Measurements from ENCODE around the gene KNSTRN.
A peak's percentile ranks its signal among the peaks of the same experiment; 100 is the strongest.

KNSTRN gene

GRCh38 chr15:40355976-40356585 is 26.4 kb upstream of the KNSTRN start:
- no peaks in the 10 kb centered on the region for H3K36me3 Mint-ChIP-seq
- peaks cover 7% of the 10 kb centered on the region for H3K4me1 Mint-ChIP-seq
- H3K27ac Mint-ChIP-seq = no peak overlapping the region
- H3K27me3 Mint-ChIP-seq = no peaks in the 10 kb centered on the region
- H3K4me3 Mint-ChIP-seq = no peak overlapping the region
- H3K9me3 Mint-ChIP-seq = no peaks in the 10 kb centered on the region

GRCh38 chr15:40357246-40357645 is 25.3 kb upstream of the KNSTRN start:
- Mint-ChIP-seq H3K4me1 (peaks cover 7% of the 10 kb centered on the region), H3K27me3 (no peaks in the 10 kb centered on the region), H3K36me3 (no peaks in the 10 kb centered on the region), H3K9me3 (no peaks in the 10 kb centered on the region), H3K27ac (no peak overlapping the region), H3K4me3 (peak overlapping the region; percentile 62)

- peaks cover 7% of the 10 kb centered on the region for H3K4me1 Mint-ChIP-seq
- no peak within 1 kb of the TSS for H3K27ac Mint-ChIP-seq
- H3K4me3 Mint-ChIP-seq = peak within 1 kb of the TSS; percentile 84
- no peaks in the 10 kb centered on the region for H3K36me3 Mint-ChIP-seq
- no peaks in the 10 kb centered on the region for H3K27me3 Mint-ChIP-seq
- no peaks in the 10 kb centered on the region for H3K9me3 Mint-ChIP-seq
These were observed 24.6 kb upstream of the KNSTRN start, which contains the start of gene DISP2 for GRCh38 chr15:40357723-40358470. Gene DISP2 (plus strand): TSS chr15:40358219. CDS start chr15:40358322, 103 bp downstream.

- Mint-ChIP-seq H3K4me3 (peak overlapping the region; percentile 82), H3K27me3 (no peaks in the 10 kb centered on the region), H3K36me3 (no peaks in the 10 kb centered on the region), H3K9me3 (no peaks in the 10 kb centered on the region), H3K27ac (no peak overlapping the region), H3K4me1 (peaks cover 7% of the 10 kb centered on the region)
These were observed 23.8 kb upstream of the KNSTRN start for GRCh38 chr15:40358471-40359353.

GRCh38 chr15:40360015-40360414 is 22.5 kb upstream of the KNSTRN start:
- H3K27me3 Mint-ChIP-seq = no peaks in the 10 kb centered on the region
- H3K4me1 Mint-ChIP-seq = peaks cover 7% of the 10 kb centered on the region
- H3K36me3 Mint-ChIP-seq = no peaks in the 10 kb centered on the region
- no peak overlapping the region for H3K27ac Mint-ChIP-seq
- H3K9me3 Mint-ChIP-seq = no peaks in the 10 kb centered on the region
- no peak overlapping the region for H3K4me3 Mint-ChIP-seq

- Mint-ChIP-seq H3K4me3 (no peak overlapping the region), H3K27me3 (no peaks in the 10 kb centered on the region), H3K9me3 (no peaks in the 10 kb centered on the region), H3K27ac (no peak overlapping the region), H3K36me3 (no peaks in the 10 kb centered on the region), H3K4me1 (peaks cover 20% of the 10 kb centered on the region)
These were observed 20.9 kb upstream of the KNSTRN start for GRCh38 chr15:40361640-40362039.

- H3K27me3 Mint-ChIP-seq = no peaks in the 10 kb centered on the region
- H3K4me3 Mint-ChIP-seq = no peak overlapping the region
These were observed 18.9 kb upstream of the KNSTRN start for GRCh38 chr15:40363611-40364010.

GRCh38 chr15:40364251-40364650 is 18.3 kb upstream of the KNSTRN start:
- Mint-ChIP-seq H3K4me1 (peaks cover 29% of the 10 kb centered on the region), H3K27ac (no peak overlapping the region), H3K9me3 (no peaks in the 10 kb centered on the region), H3K27me3 (no peaks in the 10 kb centered on the region), H3K4me3 (no peak overlapping the region), H3K36me3 (no peaks in the 10 kb centered on the region)

More at GRCh38 chr15:40363611-40364010, 18.9 kb upstream of the KNSTRN start:
- H3K4me1 Mint-ChIP-seq = peaks cover 31% of the 10 kb centered on the region
- H3K27ac Mint-ChIP-seq = no peak overlapping the region
- H3K9me3 Mint-ChIP-seq = no peaks in the 10 kb centered on the region
- H3K36me3 Mint-ChIP-seq = no peaks in the 10 kb centered on the region

- Mint-ChIP-seq H3K27ac (no peak overlapping the region), H3K36me3 (no peaks in the 10 kb centered on the region), H3K4me1 (peaks cover 29% of the 10 kb centered on the region), H3K4me3 (no peak overlapping the region), H3K9me3 (no peaks in the 10 kb centered on the region), H3K27me3 (no peaks in the 10 kb centered on the region)
These were observed 17.5 kb upstream of the KNSTRN start for GRCh38 chr15:40365016-40365415.

GRCh38 chr15:40365624-40366456 is 16.7 kb upstream of the KNSTRN start:
- no peaks in the 10 kb centered on the region for H3K27me3 Mint-ChIP-seq
- no peaks in the 10 kb centered on the region for H3K36me3 Mint-ChIP-seq
- no peak overlapping the region for H3K4me3 Mint-ChIP-seq
- no peak overlapping the region for H3K27ac Mint-ChIP-seq
- no peaks in the 10 kb centered on the region for H3K9me3 Mint-ChIP-seq
- peaks cover 29% of the 10 kb centered on the region for H3K4me1 Mint-ChIP-seq

GRCh38 chr15:40366457-40367370 is 15.8 kb upstream of the KNSTRN start:
- H3K9me3 Mint-ChIP-seq = no peaks in the 10 kb centered on the region
- H3K36me3 Mint-ChIP-seq = no peaks in the 10 kb centered on the region
- peak overlapping the region; percentile 86 for H3K4me3 Mint-ChIP-seq
- no peak overlapping the region for H3K27ac Mint-ChIP-seq
- no peaks in the 10 kb centered on the region for H3K27me3 Mint-ChIP-seq
- H3K4me1 Mint-ChIP-seq = peaks cover 29% of the 10 kb centered on the region

GRCh38 chr15:40367371-40367685 is 15.2 kb upstream of the KNSTRN start:
- H3K9me3 Mint-ChIP-seq = no peaks in the 10 kb centered on the region
- H3K27ac Mint-ChIP-seq = no peak overlapping the region
- no peaks in the 10 kb centered on the region for H3K27me3 Mint-ChIP-seq
- peak overlapping the region; percentile 86 for H3K4me3 Mint-ChIP-seq
- H3K4me1 Mint-ChIP-seq = peaks cover 29% of the 10 kb centered on the region
- no peaks in the 10 kb centered on the region for H3K36me3 Mint-ChIP-seq

- Mint-ChIP-seq H3K27ac (peak overlapping the region; percentile 65), H3K9me3 (no peaks in the 10 kb centered on the region), H3K27me3 (no peaks in the 10 kb centered on the region), H3K36me3 (no peaks in the 10 kb centered on the region), H3K4me1 (peaks cover 29% of the 10 kb centered on the region), H3K4me3 (peak overlapping the region; percentile 86)
These were observed 14.6 kb upstream of the KNSTRN start for GRCh38 chr15:40367686-40368611.
